Hypothalamus (tissue), 51 donors: ENCODE results near the gene SUFU.
A peak's percentile ranks its signal among the peaks of the same experiment; 100 is the strongest.

Experiments used
- DNase-seq, 51 donors: peaks; one replicate each; lab custom pipeline; 2025; lab: John Stamatoyannopoulos, UW

Gene SUFU

GRCh38 chr10:102613785-102614184, 110.0 kb downstream of the SUFU start:
- DNase-seq, result no peak

DNA sequence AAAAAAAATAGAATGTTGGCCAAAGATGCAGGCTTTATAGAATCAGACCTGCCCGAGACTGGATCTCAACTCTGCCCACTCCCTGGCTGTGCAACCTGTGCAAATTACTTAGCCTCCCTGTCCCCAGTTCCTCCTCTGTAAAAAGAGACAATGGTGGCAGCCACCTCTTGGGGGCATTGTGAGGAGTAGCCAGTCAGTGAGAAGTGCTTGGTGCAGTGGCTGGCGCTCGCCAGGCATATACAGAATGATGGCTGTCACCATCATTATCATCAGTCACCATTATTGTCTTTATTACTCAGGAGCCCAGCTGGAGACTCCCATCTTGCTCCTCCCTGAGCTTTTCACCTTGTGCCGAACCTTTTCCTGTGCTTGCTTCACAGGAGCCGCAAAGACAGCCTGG, 111.1 kb downstream of the SUFU start:
- no peak for DNase-seq

GRCh38 chr10:102615361-102615760, 111.6 kb downstream of the SUFU start:
- DNase-seq, result no peak

DNA sequence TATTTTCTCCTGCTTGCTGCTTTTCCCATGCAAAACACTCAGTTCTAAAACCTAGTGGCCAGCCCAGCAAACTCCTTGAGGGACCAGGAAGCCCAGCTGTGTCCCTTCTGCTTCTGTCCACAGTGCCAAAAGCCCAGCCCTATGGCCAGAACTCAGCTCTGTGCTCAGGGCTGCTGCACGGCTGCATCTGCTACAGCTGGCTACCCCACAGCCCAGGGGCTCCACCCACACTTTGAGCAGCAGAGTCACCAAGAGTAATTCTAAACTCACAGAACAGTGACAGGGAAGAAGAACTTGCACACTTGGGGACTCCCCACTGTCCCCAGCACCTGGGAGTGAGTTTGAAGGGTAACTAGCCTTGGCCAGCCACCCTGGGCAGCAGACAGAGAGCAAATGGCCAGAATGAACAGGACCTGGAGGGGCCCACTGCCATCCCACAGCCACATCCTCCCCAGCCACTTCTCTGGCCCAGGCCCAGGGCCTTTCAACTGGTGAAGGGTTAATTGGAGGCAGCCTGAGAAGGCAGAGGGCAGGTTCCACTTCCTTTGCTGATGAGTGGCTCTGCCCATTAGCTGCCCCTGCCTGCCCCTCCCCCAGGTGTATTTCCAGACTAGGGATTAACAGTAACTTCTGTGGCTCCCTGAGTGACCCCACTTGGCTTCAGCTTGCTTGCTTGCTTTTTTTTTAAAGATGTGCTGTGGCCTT, 112.4 kb downstream of the SUFU start:
- DNase-seq, result no peak

- no peak for DNase-seq
Measured at GRCh38 chr10:102617041-102617440, 113.3 kb downstream of the SUFU start.

DNA sequence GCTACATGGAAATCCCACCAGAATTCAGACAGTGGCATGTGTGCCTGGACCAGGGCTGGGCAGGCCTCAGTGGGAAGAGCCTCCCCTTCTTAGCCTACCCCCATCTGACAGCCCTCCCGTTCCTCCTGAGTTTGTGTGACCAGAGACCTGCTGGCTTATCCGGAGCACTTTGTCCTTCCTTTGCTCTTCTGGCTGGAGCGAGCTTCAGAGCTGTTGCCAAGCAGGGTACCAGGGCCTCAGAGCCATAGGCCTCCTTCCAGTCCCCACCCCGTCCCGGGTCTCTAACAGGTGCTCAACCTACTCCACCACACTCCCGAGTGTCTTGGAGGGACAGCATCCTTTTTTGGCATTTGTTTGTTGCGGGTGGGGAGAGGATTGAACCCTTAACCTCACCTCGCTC, 114.0 kb downstream of the SUFU start:
- no peak for DNase-seq

DNA sequence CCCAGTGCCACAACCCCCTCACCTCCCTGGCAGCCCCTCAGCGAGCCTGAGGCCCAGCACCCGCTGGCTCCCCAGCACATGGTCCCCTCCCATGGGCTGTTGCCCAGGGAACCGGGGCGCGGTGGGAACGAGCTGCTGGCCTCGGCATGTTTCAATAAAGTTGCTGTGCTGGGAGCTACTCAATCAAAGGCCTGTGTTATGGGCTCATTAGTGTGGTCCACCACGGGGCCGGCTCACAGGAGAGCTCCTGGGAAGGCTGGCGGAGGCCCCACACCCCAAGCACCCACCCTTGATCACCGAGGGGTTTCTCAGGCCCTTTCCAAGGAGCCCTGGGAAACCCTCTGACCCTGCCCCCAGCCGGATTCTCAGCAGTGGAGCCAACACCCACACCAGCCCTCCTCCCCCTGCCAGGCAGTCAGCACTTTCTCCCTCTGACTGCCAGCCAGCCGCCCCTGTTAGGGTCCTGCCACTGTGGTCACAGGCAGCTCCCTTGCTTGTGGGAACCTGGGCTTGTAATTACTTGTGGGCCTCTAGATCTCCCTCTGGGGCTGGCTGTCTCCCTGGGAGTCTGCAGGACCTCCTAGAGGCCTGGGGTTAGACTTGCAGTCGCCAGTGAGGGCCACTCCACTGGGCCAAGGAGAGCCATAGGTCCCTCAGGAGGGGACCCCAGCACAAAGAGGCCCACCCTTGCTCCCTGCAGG, 115.7 kb downstream of the SUFU start:
- peak in 20 of 51 donors; percentile 32 to 80 (median 62) for DNase-seq

GRCh38 chr10:102620138-102620590, 116.4 kb downstream of the SUFU start:
- no peak for DNase-seq

GRCh38 chr10:102620591-102621442, 117.0 kb downstream of the SUFU start:
- DNase-seq, result no peak

DNA sequence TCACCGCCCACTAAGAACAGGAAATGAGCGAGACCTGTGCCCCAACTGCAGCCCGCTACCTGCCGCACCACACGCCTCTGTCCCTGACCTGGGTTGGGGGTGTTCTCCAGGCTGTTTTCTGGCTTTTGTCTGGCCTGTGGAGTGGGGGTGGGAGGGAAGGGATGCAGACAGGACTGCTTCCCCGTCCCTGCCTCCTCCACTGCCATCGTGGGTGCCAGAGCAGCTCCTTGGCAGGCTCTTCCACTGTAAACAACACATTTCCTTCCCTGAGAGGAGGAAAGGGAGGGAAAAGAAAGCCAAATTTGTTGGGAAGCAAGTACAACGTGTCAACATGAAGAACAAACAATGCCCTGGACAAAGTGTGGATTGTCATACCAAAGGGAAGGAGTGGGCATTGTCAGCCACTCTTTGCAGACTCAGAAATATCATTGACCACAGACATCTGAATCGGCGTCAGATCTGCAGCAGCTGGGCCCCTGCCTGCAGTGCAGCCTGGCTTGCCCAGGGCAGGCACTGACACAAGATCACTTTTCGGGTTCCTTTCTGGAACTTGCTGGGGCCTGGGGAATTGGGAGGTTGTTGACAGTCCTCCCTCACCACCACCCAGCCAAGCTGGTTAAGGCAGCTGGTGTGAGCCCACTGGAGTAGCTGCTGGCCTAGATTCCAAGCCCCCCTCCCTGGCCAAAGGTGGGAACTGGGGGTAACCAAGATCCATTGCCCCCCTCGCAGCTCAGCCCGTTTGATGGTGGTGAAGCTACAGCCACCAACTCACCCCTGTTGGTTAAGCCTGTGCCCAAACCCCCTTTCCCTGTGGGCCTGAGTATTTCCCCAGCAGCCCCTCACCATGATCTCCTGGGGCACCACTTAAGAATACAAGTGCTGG, 117.9 kb downstream of the SUFU start:
- DNase-seq, result peak in 7 of 51 donors; percentile 22 to 58 (median 40)

- no peak for DNase-seq
Measured at GRCh38 chr10:102624094-102624493, 120.3 kb downstream of the SUFU start.

DNA sequence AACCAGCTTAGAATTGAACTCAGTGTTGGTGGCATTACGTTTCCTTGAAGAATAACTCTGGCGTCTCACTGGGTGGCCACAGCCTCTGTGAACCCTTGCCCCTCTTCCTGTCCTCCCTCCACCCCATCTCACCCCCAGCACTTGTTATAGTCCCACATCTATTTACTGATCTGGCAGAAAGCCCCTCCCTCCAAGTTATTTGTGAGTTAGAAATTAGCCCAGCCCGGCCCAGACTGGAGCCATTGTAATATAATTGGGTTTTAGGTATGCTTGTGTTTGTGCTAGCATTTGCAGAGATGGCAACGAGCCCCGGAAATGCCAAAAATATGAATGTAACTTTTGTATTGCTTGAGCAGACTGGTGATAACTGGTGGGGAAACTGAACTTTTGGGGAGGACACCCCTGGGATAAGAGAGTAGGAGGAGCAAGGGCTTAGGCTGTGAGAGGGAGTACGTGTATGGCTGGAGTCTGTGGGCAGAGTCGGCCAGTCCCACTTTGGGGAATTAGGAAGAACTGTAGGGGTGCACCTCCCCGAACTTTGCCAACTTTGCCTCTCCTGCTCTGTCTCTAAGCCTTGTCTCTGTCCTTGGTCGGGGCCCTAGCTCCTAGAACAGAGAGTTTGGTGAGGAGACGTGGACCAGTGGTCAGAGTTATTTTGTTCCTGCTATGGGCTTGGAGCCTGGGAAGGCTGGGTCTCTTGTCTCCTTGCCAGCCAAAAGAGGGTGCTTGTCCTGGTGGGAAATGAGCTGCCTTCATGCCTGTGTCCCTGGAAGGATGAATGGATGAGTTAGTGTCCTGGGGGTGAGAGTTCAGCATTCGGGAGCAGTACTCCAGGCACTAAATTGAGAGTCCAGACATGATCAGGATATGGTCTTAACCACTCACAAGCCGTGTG, 121.2 kb downstream of the SUFU start:
- no peak for DNase-seq

DNA sequence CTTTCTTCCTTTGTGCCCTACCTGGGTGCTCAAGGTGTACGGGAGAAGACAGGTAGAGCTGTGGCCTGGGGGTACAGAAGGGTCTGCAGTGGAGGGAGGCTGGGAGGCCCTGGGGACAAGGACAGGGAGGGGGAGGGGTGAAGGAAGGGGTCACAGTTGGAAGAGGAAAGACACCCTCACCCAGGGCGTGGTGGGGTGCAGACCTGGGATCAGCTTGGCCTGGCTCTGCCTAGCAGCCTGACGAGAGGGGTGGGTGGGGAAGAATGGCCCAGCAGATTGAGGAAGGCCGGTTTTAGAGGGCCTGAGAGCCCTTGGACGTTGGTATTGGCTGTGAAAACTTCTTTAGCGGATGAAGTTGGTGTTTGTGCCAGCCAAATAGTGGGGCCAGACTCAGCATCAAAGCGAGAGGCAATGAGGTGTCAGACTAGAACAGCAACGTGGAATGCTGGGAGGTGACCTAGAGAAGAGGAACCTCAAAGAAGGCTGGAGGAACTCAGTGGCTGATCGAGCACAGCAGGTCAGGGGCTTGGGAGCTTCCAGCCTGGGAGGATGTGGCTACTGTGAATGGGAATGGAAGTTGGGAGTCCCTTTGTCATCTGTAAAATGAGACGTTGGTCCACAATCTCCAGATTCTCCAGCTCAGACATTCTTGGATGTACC, 122.4 kb downstream of the SUFU start:
- DNase-seq, result no peak

DNA sequence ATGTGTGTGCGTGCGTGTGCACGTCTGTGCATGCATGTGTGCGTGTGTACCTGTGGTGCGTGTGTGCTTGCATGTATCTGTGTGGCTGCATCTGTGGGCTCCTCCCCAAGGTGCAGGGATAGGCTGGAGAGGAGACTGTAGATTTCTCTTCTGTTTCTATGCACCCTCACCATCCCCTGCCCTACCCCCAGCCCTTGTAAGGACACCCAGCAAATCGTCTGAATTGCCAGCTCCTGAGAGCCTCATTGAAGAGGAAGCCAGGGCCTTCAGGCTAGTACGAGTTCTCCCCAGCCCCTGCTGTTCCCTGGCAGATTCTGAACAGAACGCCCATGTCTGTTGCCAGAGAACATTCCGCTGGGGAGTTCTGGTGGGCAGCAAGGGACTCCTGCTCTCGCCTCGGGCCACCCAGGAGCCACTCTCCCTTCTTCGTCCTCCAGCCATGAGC, 123.5 kb downstream of the SUFU start:
- peak in 19 of 51 donors; percentile 36 to 85 (median 69) for DNase-seq

- DNase-seq, result peak in 27 of 51 donors; percentile 42 to 85 (median 68)
Measured at GRCh38 chr10:102627736-102628293, 124.0 kb downstream of the SUFU start.

- peak in 48 of 51 donors; percentile 20 to 89 (median 78) for DNase-seq
Measured at GRCh38 chr10:102628451-102628911, 124.7 kb downstream of the SUFU start.

- peak in 1 of 51 donors; percentile 42 for DNase-seq
Measured at GRCh38 chr10:102629661-102630614, 126.2 kb downstream of the SUFU start.
